NCI-H1417 (cell line): ENCODE measurements around the gene NIF3L1.

Experiments
- DNase-seq, 3 experiments: peaks; one replicate each; lab custom pipeline; 2025; lab: John Stamatoyannopoulos, UW

The NIF3L1 gene

GRCh38 chr2:200888704-200889625 lies at the start of gene NIF3L1, which contains the start of gene PPIL3:
Gene NIF3L1 (plus strand): TSS chr2:200889371. CDS start chr2:200891944, 2,573 bp downstream.
Gene PPIL3 (minus strand): TSS chr2:200889077. CDS start chr2:200887615, 1,462 bp downstream.
- DNase-seq, result peak; percentile 91 to 98 (median 97)

- DNase-seq, result no peak
Observed at GRCh38 chr2:200839513-200839912, 49.7 kb upstream of the NIF3L1 start.

- no peak for DNase-seq
Observed at GRCh38 chr2:200843993-200844948, 44.9 kb upstream of the NIF3L1 start.

- DNase-seq, result no peak
Observed at GRCh38 chr2:200845194-200845593, 44.0 kb upstream of the NIF3L1 start.

- no peak for DNase-seq
Observed at GRCh38 chr2:200845669-200846325, 43.4 kb upstream of the NIF3L1 start.

- DNase-seq, result no peak
Observed at GRCh38 chr2:200847269-200847668, 41.9 kb upstream of the NIF3L1 start.

GRCh38 chr2:200847939-200848338 lies 41.2 kb upstream of the NIF3L1 start:
- no peak for DNase-seq

GRCh38 chr2:200850512-200851256 lies 38.5 kb upstream of the NIF3L1 start:
- no peak for DNase-seq

- no peak for DNase-seq
Observed at GRCh38 chr2:200851398-200852248, 37.5 kb upstream of the NIF3L1 start.

GRCh38 chr2:200852605-200853004 lies 36.6 kb upstream of the NIF3L1 start:
- no peak for DNase-seq

- no peak for DNase-seq
Observed at GRCh38 chr2:200856806-200857205, 32.4 kb upstream of the NIF3L1 start.

- no peak for DNase-seq
Observed at GRCh38 chr2:200860092-200860795, 28.9 kb upstream of the NIF3L1 start.

- DNase-seq, result no peak
Observed at GRCh38 chr2:200861617-200862155, 27.5 kb upstream of the NIF3L1 start.

GRCh38 chr2:200862532-200863000 lies 26.6 kb upstream of the NIF3L1 start:
- peak in 1 of 3 experiments; percentile 52 for DNase-seq

- peak in 1 of 3 experiments; percentile 67 for DNase-seq
Observed at GRCh38 chr2:200863782-200864175, 25.4 kb upstream of the NIF3L1 start.

- DNase-seq, result peak; percentile 85 to 95 (median 93)
Observed at GRCh38 chr2:200864176-200865034, 24.8 kb upstream of the NIF3L1 start, which contains the start of gene CLK1. Gene CLK1 (minus strand): TSS chr2:200864658. CDS start chr2:200861862, 2,796 bp downstream.

- no peak for DNase-seq
Observed at GRCh38 chr2:200869014-200869413, 20.2 kb upstream of the NIF3L1 start.

GRCh38 chr2:200871151-200871550 lies 18.0 kb upstream of the NIF3L1 start:
- no peak for DNase-seq
